KOPT-K1 (cell line): Measurements from ENCODE around the gene NCOA7.
"Not testable (repeated sequence)": the region's sequence is repeated elsewhere in the genome, so short reads cannot be mapped to it uniquely, and the experiment has no call there.

Experiments
- H3K27ac ChIP-seq: fragments of 200-600 bp; sonication (generic); 2 replicates; pipeline ENCODE4 v1.5.1; 2016; ENCODE audit warnings: antibody characterized with exemption, mild to moderate bottlenecking, low read depth, low read length; ENCODE audit not compliant: poor library complexity, severe bottlenecking
- H3K36me3 ChIP-seq: fragments of 200-600 bp; sonication (generic); 2 replicates; pipeline ENCODE4 v1.5.1; 2017; ENCODE audit warnings: antibody characterized with exemption, mild to moderate bottlenecking, low read length, moderate library complexity; ENCODE audit not compliant: insufficient read depth
- H3K9me3 ChIP-seq: fragments of 200-600 bp; sonication (generic); 2 replicates; pipeline ENCODE4 v1.5.1; 2017; ENCODE audit warnings: antibody characterized with exemption, low read length, mild to moderate bottlenecking; ENCODE audit not compliant: insufficient read depth, poor library complexity, severe bottlenecking

NCOA7 gene

DNA sequence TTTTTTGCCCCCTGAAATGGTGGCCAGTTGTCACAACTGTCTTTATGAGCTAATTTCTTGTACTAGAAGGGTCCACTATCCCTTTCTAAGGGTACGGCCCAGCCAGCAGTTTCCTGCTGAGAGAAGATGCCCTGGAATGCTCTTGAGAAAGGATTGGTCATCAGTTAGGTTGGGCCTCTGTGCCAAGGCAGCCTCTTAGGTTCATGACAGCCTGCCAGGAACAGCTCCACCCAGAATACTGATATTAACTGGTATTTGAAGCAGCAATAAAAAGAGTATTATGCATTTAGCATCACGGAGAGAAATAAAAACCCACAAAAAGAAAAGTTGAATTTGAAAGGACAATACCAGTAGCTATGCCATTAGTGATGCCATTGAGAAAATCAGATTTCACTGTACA lies 156.9 kb downstream of the NCOA7 start:
- Histone ChIP-seq H3K9me3 (peaks cover 2% of the 10 kb centered on the region), H3K36me3 (no peaks in the 10 kb centered on the region), H3K27ac (no peak overlapping the region)

DNA sequence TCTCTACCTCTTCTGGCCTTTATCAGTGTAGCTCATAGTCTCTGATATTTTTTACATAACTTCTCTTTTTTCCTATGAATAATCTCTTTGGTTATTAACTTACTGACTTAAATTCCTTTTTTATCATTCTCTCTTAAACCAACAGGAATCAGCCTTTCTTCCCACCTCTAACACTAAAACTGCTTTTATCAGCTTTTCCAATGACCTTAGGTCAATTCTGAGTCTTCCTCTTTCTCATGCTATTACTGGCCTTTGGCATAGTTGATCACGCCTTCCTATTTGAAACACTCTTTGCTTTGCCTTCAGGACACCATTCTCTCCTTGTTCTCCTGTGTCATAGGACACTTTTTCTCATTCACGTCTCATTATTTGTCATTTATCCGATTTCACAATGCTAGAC lies 157.7 kb downstream of the NCOA7 start:
- Histone ChIP-seq H3K36me3 (no peaks in the 10 kb centered on the region), H3K9me3 (peaks cover 7% of the 10 kb centered on the region), H3K27ac (no peak overlapping the region)

DNA sequence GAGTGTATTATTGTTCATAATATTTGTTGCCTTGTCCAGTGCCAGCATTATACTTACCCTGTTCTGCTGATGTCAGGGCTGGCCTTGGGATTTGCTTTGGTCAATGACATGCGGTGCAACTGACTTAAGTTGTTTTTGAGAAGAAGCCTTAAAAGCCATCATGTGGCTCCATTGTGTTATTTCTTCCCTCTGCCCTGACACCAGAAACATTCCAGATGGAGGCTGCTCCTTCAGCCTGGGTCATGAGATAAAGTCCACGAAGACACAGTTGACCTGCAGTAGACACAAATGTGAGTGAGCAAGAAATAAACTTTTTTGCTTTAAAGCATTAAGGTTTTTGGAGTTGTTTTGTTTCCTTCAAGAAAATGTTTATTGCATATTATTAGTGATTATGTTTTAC lies 158.3 kb downstream of the NCOA7 start:
- Histone ChIP-seq H3K36me3 (no peaks in the 10 kb centered on the region), H3K9me3 (peaks cover 7% of the 10 kb centered on the region), H3K27ac (no peak overlapping the region)

DNA sequence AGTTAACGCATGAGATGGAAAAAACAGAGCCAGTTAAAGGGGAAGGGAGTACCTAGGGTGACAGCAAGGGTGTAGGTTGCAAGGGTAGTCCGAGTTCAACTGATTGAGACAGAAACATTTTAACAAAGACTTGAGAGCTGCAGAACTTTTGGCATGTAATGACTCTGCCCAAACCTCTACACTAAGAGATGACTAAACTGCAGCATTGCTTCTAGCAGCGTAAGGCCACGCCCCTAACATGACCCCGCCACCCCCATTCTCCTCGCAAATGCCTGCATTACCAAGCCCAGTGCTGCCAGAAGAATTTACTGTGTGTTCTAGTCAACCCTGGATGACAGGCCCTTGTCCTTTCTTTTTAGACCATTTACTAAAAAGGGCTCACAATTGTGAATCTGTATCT lies 159.5 kb downstream of the NCOA7 start:
- Histone ChIP-seq H3K27ac (no peak overlapping the region), H3K36me3 (no peaks in the 10 kb centered on the region), H3K9me3 (peaks cover 7% of the 10 kb centered on the region)

DNA sequence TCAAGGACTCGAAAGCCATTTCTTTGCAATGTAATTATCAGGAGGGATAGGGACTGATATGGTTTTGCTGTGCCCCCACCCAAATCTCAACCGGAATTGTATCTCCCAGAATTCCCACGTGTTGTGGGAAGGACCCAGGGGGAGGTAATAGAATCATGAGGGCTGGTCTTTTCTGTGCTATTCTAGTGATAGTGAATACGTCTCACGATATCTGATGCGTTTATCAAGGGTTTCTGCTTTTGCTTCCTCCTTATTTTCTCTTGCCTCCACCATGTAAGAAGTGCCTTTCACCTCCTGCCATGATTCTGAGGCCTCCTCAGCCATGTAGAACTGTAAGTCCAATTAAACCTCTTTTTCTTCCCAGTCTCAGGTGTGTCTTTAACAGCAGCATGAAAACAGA lies 160.0 kb downstream of the NCOA7 start:
- not testable (repeated sequence) for H3K27ac ChIP-seq, H3K9me3 ChIP-seq, H3K36me3 ChIP-seq

DNA sequence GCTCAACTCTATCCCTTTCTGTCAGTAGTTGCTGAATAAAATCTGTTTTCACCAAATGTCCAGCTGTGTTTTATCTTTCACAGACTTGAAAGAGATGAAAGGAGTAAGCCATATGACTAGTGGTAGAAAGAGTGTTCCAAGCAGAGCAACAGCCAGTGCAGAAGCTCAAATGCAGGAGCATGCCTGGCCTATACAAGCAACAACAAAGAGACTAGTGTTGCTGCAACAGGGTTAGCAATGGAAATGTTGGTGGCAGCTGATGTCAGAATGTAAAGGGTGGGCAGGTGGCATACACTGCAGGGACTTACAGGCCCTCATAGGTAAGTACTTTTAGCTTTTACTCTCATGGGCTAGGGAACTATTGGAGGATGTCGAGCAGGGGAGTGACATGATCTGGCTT lies 160.6 kb downstream of the NCOA7 start:
- H3K9me3 ChIP-seq = peaks cover 7% of the 10 kb centered on the region
- no peaks in the 10 kb centered on the region for H3K36me3 ChIP-seq
- H3K27ac ChIP-seq = no peak overlapping the region

DNA sequence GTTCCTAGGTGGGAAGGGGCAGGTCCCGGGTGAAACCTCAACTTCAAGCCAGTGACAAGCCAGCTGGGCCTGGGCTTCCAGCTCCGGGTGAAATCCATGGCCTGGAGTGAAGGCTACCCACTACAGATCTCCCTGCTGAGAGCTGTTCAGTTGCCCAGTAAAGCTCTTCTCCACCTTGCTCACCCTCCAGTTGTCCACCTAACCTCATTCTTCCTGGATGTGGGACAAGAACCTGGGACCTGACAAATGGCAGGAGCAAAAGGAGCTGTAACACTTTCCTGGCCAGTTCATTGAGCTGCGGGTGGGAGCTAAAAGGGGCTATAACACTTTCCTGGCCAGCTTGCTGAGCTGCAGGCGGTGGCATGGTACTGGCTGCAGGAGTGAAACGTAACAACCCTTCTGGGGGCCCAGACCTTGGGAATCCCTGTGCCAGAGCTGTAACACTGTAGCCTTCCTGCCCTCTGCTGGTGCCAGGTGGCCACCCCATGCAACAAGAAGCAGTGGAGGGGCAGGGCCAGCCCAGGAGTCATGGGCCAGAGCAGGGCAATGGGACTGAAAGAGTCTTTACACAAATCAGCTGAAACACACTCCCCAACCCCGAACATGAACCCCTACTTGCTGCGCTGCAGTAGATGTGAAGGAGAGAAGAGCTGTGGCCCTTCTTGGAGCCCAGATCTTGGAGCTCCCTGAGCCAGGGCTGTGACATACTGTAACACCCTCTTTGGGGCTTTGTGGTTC lies 162.2 kb downstream of the NCOA7 start:
- Histone ChIP-seq H3K36me3 (no peaks in the 10 kb centered on the region), H3K27ac (no peak overlapping the region), H3K9me3 (peaks cover 7% of the 10 kb centered on the region)

DNA sequence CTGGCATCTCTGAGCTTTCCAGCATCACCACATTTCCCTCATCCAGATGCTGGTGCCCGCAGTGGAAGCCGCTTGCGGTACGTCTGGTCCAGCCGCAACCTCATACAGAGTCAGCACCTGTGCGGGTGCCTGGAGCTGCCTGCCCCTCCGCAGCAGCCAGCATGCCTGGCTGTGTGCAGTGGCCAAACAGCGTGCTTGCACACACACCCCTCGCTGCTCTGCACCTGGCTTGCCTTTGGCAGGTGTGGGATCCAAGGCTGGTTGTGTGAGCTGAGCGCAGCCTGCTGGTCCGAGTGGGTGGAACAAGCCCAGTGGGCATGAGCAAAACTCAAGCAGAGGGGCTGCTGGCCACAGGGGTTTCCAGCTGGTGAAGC lies 162.7 kb downstream of the NCOA7 start:
- H3K27ac ChIP-seq = no peak overlapping the region

DNA sequence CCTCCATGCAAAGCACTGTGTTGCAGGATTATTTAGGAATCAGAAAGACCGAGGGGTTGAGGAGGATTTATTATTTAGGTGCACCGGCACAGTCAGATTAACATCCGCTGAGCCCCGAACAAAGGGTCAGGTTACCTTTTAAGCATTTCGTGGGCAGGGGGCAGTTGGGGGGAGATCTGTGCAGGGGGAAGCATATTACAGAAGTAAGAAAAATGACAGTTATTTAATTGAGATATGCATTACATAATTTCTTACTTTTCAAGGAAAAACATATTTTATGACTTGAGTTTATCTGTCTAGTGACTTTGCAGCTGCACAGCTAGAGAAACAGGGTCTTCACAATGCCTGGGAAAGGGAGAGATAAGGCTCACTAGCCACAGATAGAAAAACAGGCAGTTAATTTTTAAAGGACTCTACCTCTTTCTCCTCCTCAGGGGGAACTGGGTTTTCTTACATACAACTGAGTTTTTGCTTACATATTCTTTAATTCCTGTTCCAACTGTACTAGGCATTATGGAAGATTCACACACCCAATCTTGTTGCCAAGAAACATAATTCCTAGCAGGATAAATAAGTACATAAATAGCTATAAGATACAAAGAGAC lies 164.1 kb downstream of the NCOA7 start:
- H3K36me3 ChIP-seq = peaks cover 9% of the 10 kb centered on the region; the same call in 1 of the 2 replicates
- peaks cover 7% of the 10 kb centered on the region for H3K9me3 ChIP-seq
- no peak overlapping the region for H3K27ac ChIP-seq

More for the DNA sequence above, 162.7 kb downstream of the NCOA7 start:
- Histone ChIP-seq H3K36me3 (no peaks in the 10 kb centered on the region), H3K9me3 (peaks cover 7% of the 10 kb centered on the region)

DNA sequence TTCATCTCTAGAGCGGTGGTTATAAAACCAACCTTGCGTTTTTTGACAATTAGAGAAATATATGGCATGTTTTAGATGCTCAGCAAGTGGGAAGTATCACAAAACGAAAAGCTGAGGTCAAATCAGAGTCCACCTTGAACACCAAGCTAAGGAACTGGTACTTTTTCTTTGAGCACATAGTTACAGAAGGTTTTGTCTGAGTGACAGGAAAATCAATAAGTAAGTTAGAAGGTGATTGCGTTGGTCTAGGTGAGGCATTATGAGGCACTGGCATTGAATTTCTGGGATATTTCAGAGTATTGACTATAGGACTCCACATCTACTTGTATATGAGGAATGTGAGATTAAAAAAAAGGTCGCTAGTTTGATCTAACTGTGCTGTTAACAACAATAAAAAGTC lies 165.2 kb downstream of the NCOA7 start:
- H3K36me3 ChIP-seq = peaks cover 9% of the 10 kb centered on the region; the same call in 1 of the 2 replicates
- peaks cover 7% of the 10 kb centered on the region for H3K9me3 ChIP-seq
- H3K27ac ChIP-seq = peak overlapping the region; percentile 22

DNA sequence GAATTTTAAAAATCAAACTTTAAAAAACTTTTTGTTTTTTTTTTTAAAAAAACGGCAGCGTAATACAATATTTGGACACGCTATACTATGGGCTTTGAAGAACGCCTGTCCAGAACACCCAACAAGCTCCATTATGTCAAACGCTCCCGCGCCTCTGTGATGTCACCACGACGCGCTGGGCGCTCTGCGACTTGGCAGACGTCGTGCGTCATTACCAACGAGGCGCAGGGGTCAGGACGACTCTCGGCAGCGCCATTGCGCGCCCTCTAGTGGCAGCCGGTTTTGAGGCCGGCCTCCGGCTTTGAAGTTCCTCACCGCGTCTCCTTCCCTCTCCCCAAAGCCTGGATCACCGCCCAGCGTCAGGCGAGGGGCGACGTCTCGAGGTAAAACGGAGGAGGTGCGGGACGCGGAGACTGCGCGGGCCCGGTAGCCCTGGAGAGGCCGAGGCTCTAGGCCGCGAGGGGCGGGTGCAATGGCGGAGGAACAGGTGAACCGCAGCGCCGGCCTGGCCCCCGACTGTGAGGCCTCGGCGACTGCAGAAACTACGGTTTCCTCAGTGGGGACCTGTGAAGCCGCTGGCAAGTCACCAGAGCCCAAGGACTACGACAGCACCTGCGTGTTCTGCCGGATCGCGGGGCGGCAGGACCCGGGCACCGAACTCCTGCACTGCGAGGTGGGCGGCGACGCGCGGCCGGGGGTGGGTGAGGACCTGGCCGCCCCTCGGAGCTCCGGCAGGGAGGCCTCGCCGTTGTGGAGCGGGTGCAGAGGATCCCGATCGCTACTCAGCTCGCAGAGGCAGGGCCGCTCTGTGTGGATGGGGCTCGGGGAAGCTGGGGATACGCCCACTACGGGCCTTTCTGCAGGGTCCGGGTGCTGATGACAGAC lies 166.0 kb downstream of the NCOA7 start, which contains the start of gene HINT3:
HINT3 (plus strand) TSS at position 265 of the 885 bp plus-strand sequence; CDS start at position 473, 208 bp downstream.
- peak within 1 kb of the TSS; percentile 84 for H3K27ac ChIP-seq
- H3K9me3 ChIP-seq = peaks cover 7% of the 10 kb centered on the region
- H3K36me3 ChIP-seq = peaks cover 15% of the 10 kb centered on the region; the same call in 1 of the 2 replicates

DNA sequence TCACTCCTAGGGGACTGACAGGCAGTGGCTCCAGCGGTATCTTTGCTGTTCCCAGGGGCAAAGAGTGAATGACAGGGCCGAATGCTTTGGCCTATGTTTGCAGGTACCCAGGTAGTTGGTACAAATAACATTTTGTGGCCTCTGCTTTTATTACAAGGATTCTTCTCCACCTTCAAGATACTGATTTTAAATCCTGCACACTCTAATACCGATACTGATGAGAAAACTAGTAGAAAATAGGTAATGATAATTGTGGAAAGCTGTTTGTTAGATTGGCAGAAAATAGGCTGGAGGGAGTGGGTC lies 166.6 kb downstream of the NCOA7 start:
- Histone ChIP-seq H3K36me3 (peaks cover 15% of the 10 kb centered on the region; the same call in 1 of the 2 replicates), H3K9me3 (peaks cover 7% of the 10 kb centered on the region), H3K27ac (peak overlapping the region; percentile 84)

DNA sequence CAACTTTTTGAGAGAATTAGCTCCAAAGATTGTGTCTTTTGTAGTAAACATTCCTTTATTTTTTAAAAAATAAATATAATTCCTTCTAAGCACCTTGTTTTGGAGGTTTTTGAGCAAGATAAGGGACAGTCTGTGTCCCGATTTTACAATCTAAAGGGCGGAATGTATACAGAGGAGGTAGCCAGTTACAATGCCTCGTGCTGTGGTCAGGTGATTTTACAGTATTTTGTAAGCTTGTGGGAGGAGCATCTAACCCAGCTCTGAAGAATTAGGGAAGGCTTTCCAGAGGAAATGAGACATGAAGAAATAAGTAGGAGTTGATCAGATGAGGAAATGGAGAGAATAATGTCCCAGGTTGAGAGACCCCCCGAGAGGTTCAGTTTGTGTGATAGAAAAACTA lies 167.1 kb downstream of the NCOA7 start:
- Histone ChIP-seq H3K9me3 (peaks cover 3% of the 10 kb centered on the region), H3K36me3 (peaks cover 15% of the 10 kb centered on the region; the same call in 1 of the 2 replicates), H3K27ac (no peak overlapping the region)

DNA sequence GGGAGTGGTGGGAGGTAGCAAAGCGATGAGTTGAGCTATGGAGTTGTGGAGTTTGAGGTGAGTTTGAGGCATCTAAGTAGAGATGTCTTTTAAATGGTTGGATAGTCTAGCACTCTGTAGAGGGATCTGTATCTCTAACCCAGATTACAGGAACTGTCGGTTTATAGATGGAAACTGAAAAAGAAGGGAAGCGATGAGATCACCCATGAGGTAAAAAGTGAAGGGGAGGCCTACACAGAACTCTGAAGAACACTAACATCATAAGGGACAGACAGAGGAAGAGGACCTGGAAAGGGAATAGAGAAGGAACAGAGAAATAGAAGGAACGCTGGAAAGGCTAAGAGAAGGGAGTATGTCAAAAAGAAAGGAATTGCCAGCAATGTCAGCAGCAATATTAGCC lies 168.3 kb downstream of the NCOA7 start:
- Histone ChIP-seq H3K9me3 (no peaks in the 10 kb centered on the region), H3K27ac (no peak overlapping the region), H3K36me3 (peaks cover 15% of the 10 kb centered on the region; the same call in 1 of the 2 replicates)

DNA sequence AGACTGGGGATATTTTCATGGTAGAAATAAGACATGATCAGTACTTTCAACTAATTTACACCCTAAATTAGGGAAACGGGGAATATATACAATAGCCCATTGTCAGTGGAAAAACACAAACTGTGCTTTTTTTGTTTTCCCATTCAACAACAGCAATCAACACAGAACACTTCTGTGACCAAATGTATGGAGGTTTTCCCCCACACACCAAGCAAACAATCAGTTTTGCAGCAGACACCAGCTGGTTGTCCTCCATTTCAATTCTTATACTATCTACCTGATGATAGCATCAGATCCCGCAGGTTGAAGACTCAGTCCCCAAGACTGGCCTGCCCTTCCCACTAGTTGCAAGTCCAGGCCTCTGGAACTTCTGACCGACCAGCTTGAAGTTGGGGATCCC lies 170.4 kb downstream of the NCOA7 start:
- Histone ChIP-seq H3K9me3 (no peaks in the 10 kb centered on the region), H3K36me3 (peaks cover 15% of the 10 kb centered on the region; the same call in 1 of the 2 replicates), H3K27ac (no peak overlapping the region)
